Measurements from ENCODE around the gene MAGI2.
"Not testable (repeated sequence)": the region's sequence is repeated elsewhere in the genome, so short reads cannot be mapped to it uniquely, and the experiment has no call there.

The MAGI2 gene

GRCh38 chr7:78284945-78285344 is 1168.5 kb downstream of the MAGI2 start:
- DNase-seq (ENCODE audit: low spot score), result no peak

GRCh38 chr7:78280276-78280675 is 1173.2 kb downstream of the MAGI2 start:
- DNase-seq (ENCODE audit: low spot score), result no peak

- DNase-seq (ENCODE audit: low spot score), result no peak
These were observed 1174.0 kb downstream of the MAGI2 start for GRCh38 chr7:78279457-78279856.

GRCh38 chr7:78279032-78279431 is 1174.4 kb downstream of the MAGI2 start:
- no peak for DNase-seq (ENCODE audit: low spot score)

GRCh38 chr7:78267141-78267540 is 1186.3 kb downstream of the MAGI2 start:
- no peak for DNase-seq (ENCODE audit: low spot score)

- DNase-seq (ENCODE audit: low spot score), result no peak
These were observed 1188.0 kb downstream of the MAGI2 start for GRCh38 chr7:78265486-78265885.

- no peak for DNase-seq (ENCODE audit: low spot score)
These were observed 1188.4 kb downstream of the MAGI2 start for GRCh38 chr7:78265071-78265470.

- no peak for DNase-seq (ENCODE audit: low spot score)
These were observed 1189.4 kb downstream of the MAGI2 start for GRCh38 chr7:78264105-78264504.

- no peak for DNase-seq (ENCODE audit: low spot score)
These were observed 1191.7 kb downstream of the MAGI2 start for GRCh38 chr7:78261739-78262138.

GRCh38 chr7:78261302-78261701 is 1192.2 kb downstream of the MAGI2 start:
- no peak for DNase-seq (ENCODE audit: low spot score)

- DNase-seq (ENCODE audit: low spot score), result no peak
These were observed 1192.6 kb downstream of the MAGI2 start for GRCh38 chr7:78260826-78261225.

GRCh38 chr7:78254726-78255055 is 1198.8 kb downstream of the MAGI2 start:
- DNase-seq (ENCODE audit: low spot score), result no peak

- no peak for DNase-seq (ENCODE audit: low spot score)
These were observed 1199.4 kb downstream of the MAGI2 start for GRCh38 chr7:78253850-78254725.

GRCh38 chr7:78248867-78249266 is 1204.6 kb downstream of the MAGI2 start:
- DNase-seq (ENCODE audit: low spot score), result no peak

GRCh38 chr7:78247910-78248689 is 1205.4 kb downstream of the MAGI2 start:
- no peak for DNase-seq (ENCODE audit: low spot score)

GRCh38 chr7:78240179-78240578 is 1213.3 kb downstream of the MAGI2 start:
- not testable (repeated sequence) for DNase-seq (ENCODE audit: low spot score)

- no peak for DNase-seq (ENCODE audit: low spot score)
These were observed 1218.8 kb downstream of the MAGI2 start for GRCh38 chr7:78234634-78235033.

GRCh38 chr7:78232806-78233205 is 1220.7 kb downstream of the MAGI2 start:
- no peak for DNase-seq (ENCODE audit: low spot score)

- peak; percentile 73 for DNase-seq (ENCODE audit: low spot score)
These were observed 1227.3 kb downstream of the MAGI2 start for GRCh38 chr7:78226059-78226719.

GRCh38 chr7:78225534-78225933 is 1227.9 kb downstream of the MAGI2 start:
- DNase-seq (ENCODE audit: low spot score), result no peak

GRCh38 chr7:78224923-78225322 is 1228.5 kb downstream of the MAGI2 start:
- DNase-seq (ENCODE audit: low spot score), result no peak

- no peak for DNase-seq (ENCODE audit: low spot score)
These were observed 1229.9 kb downstream of the MAGI2 start for GRCh38 chr7:78223598-78223997.
